Measurements from ENCODE around the gene STAT5B.

The STAT5B gene

DNA sequence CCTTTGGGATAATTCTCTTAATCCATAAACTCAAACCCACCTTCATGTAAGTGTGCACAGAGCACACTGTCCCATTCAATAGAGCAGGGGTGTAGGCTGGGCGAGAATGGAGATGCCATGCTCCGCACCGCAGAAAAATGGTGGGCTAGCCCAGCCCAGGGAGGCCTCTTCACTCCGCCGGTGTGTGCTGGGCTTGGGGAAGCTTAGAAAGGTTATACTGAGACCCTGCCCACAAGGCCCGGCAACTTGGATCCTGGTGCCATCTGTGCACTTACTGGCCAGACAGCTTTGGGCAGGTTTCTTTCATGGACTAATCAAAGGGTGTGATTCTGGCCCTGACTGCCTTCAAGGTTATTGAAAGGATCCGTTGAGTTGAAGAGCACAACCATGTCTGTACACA, 8.4 kb upstream of the STAT5B start:
- DNase-seq (ENCODE audit: low spot score) = no peak

DNA sequence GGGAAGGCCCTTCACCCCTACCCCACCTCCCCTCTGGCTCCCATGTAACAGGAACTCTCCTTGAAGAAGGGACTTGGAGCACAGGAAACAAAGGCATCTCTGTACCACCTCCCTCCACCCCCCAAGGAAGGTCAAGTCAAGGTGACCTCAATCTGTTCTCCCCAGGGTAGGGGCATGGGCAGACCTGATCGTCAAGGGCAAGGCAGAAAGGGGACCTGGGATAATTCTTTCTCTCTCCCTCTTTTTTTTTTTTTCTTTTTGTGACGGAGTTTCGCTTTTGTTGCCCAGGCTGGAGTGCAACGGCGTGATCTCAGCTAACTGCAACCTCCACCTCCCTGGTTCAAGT, 7.8 kb upstream of the STAT5B start:
- no peak for DNase-seq (ENCODE audit: low spot score)

DNA sequence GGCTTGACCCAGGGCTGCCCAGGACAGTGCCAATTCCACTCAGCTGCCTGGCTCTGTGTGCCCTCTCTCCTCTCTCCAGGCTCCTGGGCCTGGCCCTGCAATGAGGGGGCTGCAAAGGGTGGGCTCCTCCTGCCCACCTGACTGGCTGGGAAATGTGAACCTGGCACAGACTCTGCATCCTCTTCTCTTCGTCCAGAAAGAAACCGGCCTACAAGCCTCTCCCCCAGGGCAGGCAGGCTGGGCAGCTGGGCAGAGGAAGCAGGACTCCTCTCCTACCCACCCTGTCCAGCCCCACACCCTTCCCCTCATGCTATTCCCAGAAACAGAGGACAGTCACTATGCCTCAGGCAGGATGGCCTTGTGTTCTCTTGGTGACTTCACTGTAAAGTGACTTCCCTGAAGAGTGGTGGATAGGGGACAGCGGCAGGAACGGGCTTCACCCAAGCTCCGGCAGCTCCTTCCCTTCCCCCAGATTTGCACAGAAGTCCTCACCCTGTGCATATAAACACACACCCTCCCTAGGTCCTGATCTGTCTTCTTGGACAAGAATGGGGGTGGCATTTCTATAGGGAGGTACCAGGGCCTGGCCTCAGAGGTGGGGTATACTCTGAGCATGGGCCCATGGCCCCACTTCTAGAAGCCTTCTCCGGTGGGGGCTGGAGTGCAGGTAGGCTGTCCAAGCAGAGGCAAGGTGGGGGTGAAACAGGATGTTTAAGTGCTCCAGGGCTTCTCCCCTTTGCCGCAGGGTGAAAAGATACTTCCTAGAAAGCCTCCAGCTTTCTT, 7.2 kb upstream of the STAT5B start:
- no peak for DNase-seq (ENCODE audit: low spot score)

DNA sequence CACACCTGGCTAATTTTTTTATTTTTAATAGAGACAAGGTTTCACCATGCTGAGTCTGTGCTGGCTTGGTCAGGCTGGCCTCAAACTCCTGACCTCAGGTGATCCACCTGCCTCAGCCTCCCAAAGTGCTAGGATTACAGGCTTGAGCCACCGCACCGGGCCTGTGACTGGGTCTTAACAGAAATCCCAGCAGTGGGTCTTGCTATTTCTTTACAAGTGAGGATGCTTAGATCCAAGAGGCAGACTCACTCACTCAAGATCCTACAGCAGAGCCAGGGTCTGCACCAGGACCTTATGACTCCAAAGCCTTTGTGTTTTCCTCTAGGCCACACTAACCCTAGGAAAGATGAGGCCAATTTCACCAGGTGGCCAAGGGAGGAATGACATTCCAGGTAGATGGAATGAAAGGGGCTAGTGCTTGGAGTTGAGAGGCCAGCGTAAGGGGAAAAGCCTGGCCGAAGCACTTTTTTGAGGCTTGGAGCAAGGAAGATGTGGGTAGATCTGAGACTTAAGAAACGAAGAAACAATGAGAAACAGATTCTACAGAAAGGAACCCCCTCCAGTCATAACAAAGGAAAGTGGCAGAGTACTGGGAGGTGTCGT, 6.4 kb upstream of the STAT5B start:
- no peak for DNase-seq (ENCODE audit: low spot score)

DNA sequence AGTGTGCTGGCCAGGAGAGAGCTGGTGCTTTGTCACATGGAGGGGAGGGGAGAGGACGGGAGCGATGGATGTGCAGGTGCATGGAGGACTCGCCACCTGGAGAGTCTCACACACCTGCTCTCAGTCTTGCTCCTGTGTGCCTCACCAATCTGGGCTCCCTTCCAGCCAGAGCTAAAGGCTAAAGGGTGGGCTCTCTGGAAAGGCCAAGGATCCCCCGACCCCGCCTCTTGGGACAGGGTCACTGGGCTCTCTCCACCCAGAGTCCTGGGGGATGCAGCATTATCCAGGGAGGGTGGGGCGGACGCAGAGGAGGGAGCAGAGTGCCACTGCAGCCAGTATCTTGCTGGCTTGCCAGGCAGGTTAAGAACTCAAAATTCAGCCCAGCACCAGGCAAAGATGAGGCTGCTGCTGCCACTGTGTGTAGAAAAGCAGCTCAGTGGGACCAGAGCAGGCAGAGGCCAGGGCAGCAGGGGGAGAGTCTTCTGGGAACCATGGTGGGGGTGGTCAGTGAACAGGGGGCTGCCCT, 5.4 kb upstream of the STAT5B start:
- DNase-seq (ENCODE audit: low spot score) = no peak

DNA sequence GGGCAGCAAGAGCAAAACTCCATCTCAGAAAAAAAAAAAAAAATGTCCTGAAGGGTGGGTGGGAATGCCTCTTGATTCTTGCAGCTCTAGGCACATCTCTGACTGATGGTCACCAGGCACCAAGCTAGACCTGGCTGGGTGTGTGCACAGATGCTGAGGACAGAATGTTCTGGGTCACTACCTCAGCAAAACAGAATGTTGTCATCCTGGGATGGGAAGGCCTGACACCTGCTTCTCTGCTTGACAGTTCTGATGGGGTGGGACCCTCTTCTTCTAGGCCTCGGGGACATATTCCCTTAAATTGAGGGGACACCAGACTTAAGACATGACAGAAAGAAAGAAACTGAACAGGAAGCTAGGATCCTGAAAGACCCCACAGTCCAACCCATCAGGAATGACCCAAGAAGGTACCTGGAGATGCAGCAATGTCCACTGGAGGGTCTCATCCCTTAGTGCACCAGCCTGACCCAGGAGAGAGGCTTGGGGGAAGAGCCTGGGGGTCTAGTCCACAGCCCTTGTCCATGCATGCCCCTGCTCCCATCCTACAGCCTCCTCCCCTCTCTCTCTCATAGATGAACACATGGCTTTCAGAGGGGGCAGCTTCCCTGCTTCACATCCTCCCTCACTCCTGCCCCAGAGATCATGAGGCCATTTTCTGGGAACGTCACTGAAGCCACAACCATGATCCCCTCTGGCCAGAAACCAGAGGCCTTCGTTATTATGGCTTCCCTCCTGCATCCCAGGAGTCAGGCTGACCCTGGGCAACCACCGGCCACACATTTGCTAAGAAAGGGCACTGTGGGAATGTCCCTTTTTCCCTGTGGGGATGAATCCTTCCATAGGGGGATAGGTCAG, 3.8 kb upstream of the STAT5B start:
- DNase-seq (ENCODE audit: low spot score) = no peak

DNA sequence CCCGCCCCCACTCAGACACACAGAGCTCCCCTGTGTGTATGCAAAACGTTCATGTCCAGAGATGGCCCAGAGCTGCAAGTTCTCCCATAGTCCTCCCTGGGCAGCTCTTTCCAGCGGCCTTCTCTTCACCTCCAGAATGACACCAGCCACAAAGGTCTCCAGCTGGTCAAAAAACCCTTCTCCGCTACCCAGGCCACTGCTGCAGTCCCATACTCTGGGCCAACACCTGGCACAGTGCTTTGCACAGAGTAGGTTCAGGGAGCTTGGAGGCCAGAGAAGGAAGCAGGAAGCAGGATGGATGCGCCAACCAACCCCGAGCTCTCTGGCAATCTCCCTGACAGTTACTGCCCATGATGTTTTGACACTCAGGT, 1.1 kb upstream of the STAT5B start:
- DNase-seq (ENCODE audit: low spot score) = no peak

DNA sequence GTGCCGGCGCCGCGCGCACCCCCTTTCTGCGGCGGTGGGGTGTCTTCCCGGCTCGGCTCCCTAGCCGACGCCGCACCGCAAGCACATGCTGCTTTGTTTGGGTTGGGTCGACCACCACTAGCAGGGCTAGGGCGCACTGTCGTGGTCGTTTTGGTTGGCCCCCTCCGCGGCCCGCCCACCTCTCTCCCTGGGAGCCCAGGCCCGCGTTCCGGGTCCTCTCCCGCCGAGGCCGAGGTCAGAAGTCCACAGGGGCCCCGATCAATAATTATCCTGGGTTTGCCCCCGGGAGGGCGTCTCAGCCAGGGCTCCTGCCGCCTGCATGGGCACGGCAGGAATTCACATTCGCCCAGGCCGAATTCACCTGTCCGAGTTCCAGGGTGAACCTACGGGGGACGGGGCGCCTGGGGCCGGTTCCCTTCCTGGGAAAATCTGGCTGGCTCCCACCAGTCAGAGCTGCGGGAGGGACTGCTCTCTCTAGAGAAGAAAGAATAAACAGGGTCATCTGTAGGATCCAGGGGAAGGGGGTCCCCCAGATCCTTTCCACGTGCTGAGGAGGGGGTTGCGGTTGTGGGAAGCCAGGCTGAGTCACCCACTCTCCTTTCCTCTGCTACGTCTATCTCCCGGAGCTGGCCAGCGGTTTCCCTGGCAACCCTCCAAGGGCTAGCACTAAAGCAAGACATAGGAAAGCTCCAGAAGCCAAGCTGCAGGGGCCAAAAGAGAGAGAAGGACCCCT, 584 bp upstream of the STAT5B start:
- peak; percentile 80 for DNase-seq (ENCODE audit: low spot score)

DNA sequence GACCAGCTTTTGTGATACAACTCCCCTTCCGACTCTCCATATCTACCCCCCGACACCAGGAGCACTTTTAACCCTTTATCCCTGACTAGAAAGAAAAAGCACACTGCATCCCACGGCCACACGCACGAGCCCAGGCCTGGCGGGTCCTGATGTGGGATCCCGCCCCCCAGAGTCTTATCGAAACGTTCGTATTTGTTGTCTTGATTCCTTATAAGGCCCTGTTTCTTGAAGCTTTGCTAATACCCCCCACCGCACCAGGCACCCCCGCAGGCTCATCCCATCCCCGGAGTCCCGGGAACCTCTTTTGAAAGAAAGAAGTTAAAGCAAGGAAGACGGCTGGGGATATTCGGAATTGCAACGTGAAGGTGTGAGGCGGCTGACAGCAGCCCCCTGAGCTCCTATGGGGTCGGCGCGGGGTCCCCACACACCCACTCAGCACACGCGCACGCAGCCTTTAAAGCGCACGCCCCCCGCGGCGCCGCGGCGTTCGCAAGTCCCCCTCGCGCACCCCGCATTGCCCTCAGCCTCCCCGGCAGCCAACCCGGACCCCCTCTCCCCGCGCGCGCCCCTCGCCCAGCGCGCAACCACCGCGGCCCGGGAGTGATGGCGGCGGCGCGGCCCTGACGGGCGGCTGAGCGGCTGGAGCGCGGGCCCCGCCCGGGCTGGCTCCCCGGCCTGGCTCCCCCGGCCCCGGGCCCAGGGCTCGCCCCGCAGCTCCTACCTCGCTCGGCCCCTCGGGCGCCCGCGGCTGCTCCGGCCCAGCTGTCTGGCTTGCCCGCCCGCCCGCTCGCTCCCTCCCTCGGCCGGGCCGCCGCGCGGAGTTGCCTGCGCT, 448 bp downstream of the STAT5B start:
- DNase-seq (ENCODE audit: low spot score) = peak; percentile 46

DNA sequence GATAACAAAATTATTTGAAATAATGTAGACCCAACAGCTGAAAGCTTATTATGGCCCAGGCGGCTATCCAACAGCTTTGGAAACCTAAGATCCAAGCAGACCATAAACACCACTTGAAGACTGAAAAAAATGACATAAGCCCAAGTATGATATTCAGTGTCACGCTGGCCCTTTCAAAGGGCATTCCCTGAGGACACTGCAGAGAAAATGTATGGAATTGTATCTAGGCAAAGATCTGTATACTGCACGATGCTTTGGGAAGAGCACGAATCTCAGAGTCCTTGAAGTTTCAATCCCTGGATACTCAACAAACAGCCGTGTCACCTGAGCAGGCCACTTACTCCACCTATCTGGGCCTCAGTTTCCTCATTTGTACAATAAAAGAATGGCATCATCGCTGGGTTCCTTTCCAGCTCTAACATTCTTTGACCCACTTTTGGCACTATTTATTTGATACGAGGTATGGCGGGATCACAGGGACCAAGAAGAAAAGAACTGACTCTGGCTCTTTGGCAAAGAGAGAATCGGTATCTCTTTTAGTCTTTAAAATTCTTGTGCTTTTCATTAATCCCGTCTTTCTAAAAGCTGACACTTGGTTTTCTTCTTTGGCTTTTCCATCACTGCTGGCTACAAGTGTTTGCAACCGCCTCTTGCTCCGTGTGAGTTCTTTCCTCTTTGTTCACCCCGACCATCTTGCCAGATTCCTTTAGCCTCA, 1.2 kb downstream of the STAT5B start:
- no peak for DNase-seq (ENCODE audit: low spot score)

DNA sequence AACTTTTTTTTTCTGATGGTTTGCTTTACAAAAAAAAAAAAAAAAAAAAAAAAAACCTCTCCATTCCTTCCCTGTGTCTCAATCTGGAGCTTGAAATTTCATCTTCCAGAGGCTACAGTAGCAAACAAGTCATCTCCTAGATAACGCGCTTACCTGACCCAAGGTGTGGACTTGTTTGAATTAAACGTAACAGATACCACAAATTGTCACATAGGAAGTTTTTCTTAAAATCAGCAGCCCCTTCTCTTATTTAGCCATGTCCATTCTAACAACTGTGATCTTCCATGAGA, 2.0 kb downstream of the STAT5B start:
- no peak for DNase-seq (ENCODE audit: low spot score)

DNA sequence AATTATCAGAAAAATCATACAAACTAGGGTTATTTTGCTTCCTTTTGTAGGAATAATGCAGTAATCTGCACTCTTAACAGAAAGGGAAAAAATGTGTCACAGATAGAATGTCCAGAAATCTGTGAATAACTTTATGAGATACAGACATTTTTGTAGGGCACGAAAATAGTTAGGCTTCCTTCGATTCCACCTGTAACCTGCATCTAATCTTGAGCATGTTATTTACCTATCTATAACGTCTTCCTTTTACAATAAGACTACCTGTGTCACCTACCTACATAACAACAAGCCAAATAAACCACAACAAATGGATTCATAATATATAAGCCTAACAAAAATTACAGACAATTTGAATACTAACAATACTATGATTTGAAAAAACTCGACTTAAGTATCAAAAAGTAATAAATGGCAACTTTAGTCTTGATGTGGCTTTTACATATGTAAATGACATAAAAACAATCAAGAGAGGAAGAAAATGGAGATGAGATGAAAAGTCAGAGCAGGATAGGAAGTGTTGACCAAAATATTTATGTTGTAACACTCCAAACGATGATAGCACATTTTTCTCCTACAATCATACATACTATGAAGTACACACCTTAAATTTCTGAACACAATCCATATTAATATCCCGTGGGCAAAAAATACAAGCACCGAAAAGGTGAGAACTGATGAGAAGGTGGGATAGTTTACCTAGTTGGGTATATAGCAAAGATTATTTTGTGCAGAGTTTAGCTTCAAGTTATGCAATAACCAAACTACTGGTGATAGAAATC, 2.5 kb downstream of the STAT5B start:
- DNase-seq (ENCODE audit: low spot score) = no peak

DNA sequence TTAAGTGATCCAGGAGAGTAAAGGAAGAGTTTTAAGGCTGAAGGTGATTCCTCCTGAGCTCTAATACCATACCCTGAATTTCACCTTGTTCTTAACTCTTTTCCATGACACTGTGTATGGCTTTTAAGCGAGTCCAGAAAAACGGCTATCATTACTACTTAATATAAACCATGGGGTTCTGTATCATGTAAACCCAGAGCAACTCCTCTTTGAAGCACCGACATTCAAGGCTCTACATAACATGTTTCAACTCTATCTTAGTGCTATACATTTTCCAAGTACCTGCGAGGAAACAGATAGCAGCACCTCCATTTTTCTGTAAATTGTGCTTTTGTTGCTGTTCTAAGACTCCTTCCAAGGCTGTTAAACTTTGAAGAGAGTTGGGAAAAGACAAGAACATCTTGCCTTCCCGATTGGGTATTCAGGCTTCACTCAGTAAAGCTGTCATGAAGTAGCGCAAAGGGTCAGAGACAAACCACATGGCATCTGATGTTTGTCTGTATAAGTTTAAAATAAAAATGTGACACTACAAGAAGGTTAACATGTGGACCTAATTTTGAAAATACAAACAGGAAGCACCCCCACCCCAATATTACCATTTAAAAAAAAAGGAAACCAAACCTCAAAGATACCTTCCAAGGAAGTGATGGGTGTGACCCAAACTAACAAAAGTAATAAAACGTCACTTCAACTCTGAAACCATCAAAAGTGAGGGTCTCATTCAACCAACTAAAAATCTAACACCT, 3.9 kb downstream of the STAT5B start:
- no peak for DNase-seq (ENCODE audit: low spot score)

DNA sequence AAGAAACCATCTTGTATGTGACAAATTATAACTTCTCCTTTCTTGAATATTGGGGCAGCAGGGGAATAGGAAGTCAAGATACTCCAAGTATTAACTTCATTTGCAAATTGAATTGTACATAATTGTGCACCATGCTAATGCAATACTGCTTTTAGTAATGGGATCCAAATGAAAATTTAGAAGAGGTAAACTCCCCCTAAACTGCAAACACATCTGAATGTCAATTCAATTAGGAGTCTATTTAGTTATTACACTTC, 4.5 kb downstream of the STAT5B start:
- DNase-seq (ENCODE audit: low spot score) = no peak

DNA sequence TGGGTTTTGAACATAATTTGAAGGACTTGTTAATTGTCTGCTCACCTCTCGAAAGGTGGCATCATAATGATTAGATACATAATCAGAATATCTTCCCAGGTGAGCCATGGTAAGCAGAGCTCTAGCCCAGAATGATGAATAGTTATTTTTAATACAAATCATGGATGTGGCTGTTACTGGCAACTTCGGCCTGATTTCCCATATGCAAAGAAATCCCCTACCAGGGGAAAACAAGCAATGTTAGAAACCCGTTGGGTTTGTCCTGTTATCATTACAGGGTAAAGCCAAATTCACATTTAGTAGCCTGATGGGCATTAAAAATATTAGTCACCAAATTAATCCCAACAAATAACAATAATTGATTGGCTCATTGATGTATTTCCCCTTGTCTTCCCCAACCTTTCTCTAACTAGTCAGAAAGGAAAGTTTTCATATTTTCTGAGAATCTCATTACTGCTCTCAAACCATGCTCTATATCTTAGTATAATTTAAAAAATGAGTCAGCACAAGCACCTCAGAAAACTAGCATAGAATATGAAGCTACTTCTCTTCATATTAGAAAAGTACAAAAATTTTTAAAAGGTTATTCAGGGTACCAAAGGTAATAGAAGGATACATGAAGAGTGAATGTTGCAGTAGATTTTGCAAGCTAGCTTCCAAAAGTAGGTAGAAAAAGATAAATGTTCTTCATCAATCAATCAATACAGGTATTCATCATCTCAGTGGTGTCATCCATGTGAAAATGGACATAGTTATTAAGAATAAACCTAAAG, 5.0 kb downstream of the STAT5B start:
- DNase-seq (ENCODE audit: low spot score) = no peak

DNA sequence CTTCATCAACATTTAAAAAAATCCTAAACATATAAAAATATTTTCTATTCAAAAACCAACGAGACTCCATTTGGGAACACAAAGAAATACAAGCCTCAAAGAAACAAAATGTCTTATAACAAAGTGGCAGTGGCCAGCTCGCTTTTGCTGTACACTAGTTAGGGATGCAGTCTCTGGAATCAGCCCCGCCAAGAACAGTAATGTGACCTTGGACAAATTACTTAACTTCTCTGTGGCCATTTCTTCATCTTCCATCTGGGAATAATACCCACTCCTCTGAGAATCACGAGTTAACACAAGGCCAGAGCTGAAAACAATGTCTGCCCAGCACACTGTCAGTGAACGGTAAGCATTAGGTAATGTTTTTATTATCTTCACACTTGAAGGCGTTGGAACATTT, 5.6 kb downstream of the STAT5B start:
- no peak for DNase-seq (ENCODE audit: low spot score)

DNA sequence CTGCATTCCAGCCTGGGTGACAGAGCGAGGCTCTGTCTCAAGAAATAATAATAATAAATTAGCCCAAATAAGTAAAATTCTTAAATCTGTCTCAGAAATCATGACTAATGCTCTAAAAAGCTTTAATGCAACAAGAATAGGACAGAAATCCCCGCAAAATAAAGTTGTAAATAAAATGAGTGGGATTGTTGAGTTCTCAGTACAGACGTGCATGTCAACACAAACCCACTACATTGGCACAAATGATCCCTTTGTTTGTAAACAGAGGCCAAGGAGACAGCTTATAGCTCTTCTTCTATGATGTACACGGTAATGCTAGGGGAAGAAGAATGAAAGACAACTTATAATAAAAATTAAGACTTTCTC, 6.0 kb downstream of the STAT5B start:
- DNase-seq (ENCODE audit: low spot score) = no peak

DNA sequence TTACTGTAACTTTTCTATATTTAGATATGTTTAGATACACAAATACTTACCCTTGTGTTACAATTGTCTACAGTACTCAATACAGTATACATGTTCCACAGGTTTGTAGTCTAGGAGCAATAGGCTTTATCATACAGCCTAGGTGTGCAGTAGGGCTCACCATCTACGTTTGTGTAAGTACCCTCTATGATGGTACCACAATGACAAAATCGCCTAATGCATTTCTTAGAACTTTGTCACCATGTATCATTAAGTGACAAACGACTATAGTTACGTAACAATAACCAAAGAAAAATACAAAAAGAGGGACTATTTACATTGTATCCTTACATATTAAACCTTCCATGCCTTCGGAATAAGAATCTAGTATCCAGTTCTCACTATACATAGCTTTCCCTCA, 8.0 kb downstream of the STAT5B start:
- DNase-seq (ENCODE audit: low spot score) = no peak
